ENCODE results near the gene PSAP.

PSAP gene

DNA sequence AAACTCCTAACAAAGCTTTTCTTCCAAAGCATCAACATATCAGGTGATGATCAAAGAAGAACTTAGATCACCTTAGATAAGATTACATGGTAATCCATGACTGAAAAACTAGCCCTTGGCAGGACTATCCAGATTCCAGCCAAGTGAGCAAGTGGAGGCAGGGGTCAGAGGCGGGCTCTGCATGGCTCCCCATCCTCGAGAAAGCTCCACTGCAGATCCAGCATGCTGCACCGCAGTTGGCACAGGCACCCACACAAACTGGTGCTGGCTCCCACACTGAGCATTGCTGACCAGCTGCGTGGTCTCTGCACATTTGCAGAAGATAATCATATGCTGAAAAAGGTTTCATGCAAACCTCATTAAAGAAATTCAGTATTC lies 10.1 kb downstream of the PSAP start:
- no peak for DNase-seq (ENCODE audit: low read depth)
- Histone ChIP-seq H3K4me1 (ENCODE audit: control insufficient read depth, insufficient read depth, low read length) (peaks cover 76% of the 10 kb centered on the region), H3K9ac (ENCODE audit: low read length) (peak overlapping the region; percentile 44), H3K4me3 (ENCODE audit: low read length) (no peak overlapping the region), H3K36me3 (ENCODE audit: control insufficient read depth, insufficient read depth, low read length, severe bottlenecking) (peaks cover 14% of the 10 kb centered on the region), H3K9me3 (ENCODE audit: control insufficient read depth, low read length) (no peaks in the 10 kb centered on the region), H3K27me3 (replicated peaks; ENCODE audit: control insufficient read depth, insufficient read depth, low read length) (no peaks in the 10 kb centered on the region)

DNA sequence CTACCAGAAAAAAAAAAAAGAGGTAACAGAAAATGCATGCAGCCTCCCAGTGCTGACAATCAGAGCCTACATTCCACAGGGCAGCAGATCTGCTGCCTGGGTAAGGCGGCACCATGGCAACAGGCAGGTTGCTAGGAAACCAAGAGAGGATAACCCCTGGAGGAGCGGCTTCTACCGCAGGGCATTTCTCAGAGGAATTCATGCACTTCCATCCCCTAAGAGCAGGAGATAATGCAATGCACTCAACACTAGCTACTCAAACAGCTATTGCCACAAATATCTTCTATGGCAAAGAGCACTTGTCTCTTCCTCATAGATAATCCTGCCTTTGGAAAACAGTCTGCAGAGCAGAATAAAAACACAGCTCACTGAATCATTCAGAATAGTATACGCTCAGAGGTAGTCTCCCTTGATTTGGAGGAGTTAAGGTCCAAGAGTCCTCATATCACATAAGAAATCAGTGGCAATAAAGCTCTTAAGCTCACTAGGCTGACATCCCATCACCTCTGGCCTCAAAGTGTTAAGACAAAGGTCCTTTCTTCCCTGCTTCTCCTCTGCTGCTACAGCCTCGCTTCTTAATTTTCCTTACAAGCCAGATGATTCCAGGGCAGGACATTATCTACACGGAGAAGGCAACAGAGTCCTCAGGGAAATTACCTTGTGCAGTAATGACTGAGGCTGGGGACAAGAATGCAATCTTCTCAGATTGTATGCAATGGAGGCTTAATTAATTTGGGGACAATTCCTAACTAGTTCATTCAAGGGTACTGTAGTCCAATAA lies 10.7 kb downstream of the PSAP start:
- peaks cover 14% of the 10 kb centered on the region for H3K36me3 ChIP-seq (ENCODE audit: control insufficient read depth, insufficient read depth, low read length, severe bottlenecking)
- peak; percentile 95 for DNase-seq (ENCODE audit: low read depth)
- H3K9ac ChIP-seq (ENCODE audit: low read length) = peak overlapping the region; percentile 44
- peaks cover 76% of the 10 kb centered on the region for H3K4me1 ChIP-seq (ENCODE audit: control insufficient read depth, insufficient read depth, low read length)
- H3K27me3 ChIP-seq (replicated peaks; ENCODE audit: control insufficient read depth, insufficient read depth, low read length) = no peaks in the 10 kb centered on the region
- H3K4me3 ChIP-seq (ENCODE audit: low read length) = peak overlapping the region; percentile 52
- H3K9me3 ChIP-seq (ENCODE audit: control insufficient read depth, low read length) = no peaks in the 10 kb centered on the region

DNA sequence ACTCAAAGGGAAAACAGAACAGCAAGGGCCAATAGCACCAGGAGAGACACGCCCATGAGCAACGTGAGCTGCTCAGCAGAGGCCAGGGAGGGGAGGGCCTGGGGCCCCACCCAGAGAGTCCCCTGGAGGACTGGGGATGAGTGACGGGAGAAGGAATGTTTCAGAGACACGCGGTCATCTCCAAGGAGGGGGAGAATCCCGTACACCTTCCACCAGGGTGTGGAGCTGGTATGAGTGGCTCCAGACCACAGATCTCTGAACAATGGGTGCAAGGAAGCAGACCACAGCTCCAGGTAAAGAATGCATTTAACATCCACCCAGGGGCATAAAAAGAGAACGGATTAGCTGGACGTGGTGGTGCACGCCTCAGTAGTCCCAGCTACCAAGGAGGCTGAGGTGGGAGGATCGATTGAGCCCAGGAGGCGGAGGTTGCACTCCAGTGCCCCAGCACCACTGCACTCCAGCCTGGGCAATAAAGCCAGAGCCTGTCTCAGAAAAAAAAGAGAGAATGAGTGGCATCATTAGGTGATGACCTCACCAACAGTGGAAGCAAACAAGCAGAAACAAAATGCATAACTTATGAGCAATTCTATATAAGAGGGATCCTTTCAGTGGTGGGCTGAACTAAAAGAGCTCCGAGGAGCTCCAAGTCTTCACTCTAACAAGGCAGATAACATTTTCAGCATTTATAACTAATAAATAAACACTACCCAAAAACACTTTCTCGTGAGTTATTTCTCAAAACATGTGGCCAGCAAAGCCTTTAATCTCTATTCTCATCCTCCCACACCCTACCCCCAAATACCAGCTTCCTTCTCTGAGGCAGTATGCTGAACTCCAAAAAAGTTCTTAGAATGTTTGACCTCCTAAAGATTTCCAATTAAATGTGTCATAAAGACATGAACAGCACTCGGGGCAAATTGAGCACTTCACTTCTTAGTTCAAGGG lies 12.5 kb downstream of the PSAP start:
- H3K4me3 ChIP-seq (ENCODE audit: low read length) = no peak overlapping the region
- H3K9ac ChIP-seq (ENCODE audit: low read length) = peak overlapping the region; percentile 5
- H3K4me1 ChIP-seq (ENCODE audit: control insufficient read depth, insufficient read depth, low read length) = peaks cover 77% of the 10 kb centered on the region
- H3K9me3 ChIP-seq (ENCODE audit: control insufficient read depth, low read length) = no peaks in the 10 kb centered on the region
- H3K36me3 ChIP-seq (ENCODE audit: control insufficient read depth, insufficient read depth, low read length, severe bottlenecking) = peaks cover 22% of the 10 kb centered on the region
- no peaks in the 10 kb centered on the region for H3K27me3 ChIP-seq (replicated peaks; ENCODE audit: control insufficient read depth, insufficient read depth, low read length)
- DNase-seq (ENCODE audit: low read depth) = peak; percentile 57

DNA sequence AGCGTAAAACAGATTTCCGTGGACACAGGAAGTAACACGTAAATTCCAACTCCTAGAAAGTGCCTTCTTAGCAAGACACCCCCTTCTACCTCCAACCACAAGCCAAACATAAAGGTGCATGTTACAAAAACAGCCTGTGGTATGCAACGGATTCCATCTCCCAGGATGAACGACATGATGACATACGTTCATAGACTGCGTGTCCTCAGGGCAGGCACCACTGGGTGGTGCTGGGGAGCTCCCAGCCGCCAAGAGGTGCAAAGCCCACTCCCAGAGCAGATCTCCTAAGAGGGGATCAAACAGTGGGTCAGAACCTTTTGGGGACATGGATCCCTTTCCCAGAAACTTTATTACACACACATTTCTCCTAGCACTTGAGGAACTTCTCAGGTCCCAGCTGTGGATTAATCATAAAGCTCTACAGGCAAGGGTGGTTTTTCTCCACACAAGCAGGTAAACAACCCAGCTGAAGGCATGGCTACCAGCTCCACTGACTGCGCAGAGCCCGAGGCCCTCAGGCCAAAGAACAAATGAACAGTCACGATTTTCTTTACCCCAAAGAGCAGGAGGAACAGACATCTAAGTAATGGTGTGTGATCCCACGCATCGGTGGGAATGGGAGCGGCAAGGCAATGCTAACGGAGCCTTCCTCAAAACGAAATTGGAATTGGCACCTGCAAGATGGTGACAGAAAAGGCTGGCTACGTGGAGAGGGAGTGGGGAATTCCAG lies 13.8 kb downstream of the PSAP start:
- H3K9me3 ChIP-seq (ENCODE audit: control insufficient read depth, low read length) = no peaks in the 10 kb centered on the region
- peaks cover 73% of the 10 kb centered on the region for H3K4me1 ChIP-seq (ENCODE audit: control insufficient read depth, insufficient read depth, low read length)
- peaks cover 25% of the 10 kb centered on the region for H3K36me3 ChIP-seq (ENCODE audit: control insufficient read depth, insufficient read depth, low read length, severe bottlenecking)
- no peaks in the 10 kb centered on the region for H3K27me3 ChIP-seq (replicated peaks; ENCODE audit: control insufficient read depth, insufficient read depth, low read length)
- H3K9ac ChIP-seq (ENCODE audit: low read length) = no peak overlapping the region
- H3K4me3 ChIP-seq (ENCODE audit: low read length) = no peak overlapping the region
- peak; percentile 11 for DNase-seq (ENCODE audit: low read depth)

- Histone ChIP-seq H3K27me3 (replicated peaks; ENCODE audit: control insufficient read depth, insufficient read depth, low read length) (no peaks in the 10 kb centered on the region), H3K9me3 (ENCODE audit: control insufficient read depth, low read length) (no peaks in the 10 kb centered on the region), H3K9ac (ENCODE audit: low read length) (peak overlapping the region; percentile 39), H3K36me3 (ENCODE audit: control insufficient read depth, insufficient read depth, low read length, severe bottlenecking) (peaks cover 32% of the 10 kb centered on the region), H3K4me3 (ENCODE audit: low read length) (peak overlapping the region; percentile 23), H3K4me1 (ENCODE audit: control insufficient read depth, insufficient read depth, low read length) (peaks cover 74% of the 10 kb centered on the region)
- peak; percentile 11 for DNase-seq (ENCODE audit: low read depth)
These were observed 14.5 kb downstream of the PSAP start for GRCh38 chr10:71836596-71836974.

DNA sequence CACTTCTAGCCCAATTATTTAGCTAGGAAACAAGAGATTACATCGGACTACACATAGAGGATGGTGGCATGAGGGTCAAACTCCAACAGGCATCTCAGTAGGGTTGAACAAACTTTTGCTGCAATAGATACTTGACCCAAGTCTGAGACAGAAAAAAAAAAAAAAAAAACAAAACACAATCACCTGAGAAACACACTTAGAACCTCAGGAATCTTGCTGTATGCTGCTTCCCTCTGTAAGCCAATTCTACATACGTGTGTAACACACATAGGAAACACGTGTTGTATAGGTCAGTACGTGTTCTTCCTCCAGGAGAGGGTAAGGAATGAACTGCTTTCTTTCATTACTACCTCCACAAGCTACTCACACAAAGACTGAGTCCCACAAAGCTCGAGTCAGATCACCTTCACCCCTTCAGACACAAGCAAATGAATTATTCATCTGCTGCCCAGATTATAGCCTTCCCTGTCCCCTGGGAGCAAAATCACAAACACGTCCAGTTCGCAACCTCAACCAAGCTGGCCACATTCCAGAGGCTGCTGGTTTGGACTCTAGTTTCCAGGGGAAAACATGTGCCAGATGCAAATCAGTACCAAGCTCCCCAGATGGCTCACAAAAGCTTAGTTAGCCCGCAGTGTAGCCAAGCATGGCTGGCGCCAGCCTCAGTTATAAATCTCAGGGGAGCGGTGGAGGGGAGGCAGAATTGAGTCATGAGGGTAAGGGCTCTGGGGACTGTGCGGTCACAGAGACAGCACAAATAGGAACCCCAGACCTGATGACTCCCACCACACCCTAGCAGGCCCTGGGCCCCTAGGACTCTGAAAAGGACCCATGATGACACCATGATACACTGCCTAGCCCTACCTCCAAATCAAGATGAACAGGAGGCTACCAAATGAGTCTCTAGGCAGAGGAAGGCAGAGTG lies 15.1 kb downstream of the PSAP start:
- DNase-seq (ENCODE audit: low read depth) = peak; percentile 88
- H3K9me3 ChIP-seq (ENCODE audit: control insufficient read depth, low read length) = no peaks in the 10 kb centered on the region
- H3K36me3 ChIP-seq (ENCODE audit: control insufficient read depth, insufficient read depth, low read length, severe bottlenecking) = peaks cover 39% of the 10 kb centered on the region
- no peaks in the 10 kb centered on the region for H3K27me3 ChIP-seq (replicated peaks; ENCODE audit: control insufficient read depth, insufficient read depth, low read length)
- peak overlapping the region; percentile 39 for H3K9ac ChIP-seq (ENCODE audit: low read length)
- peak overlapping the region; percentile 23 for H3K4me3 ChIP-seq (ENCODE audit: low read length)
- peaks cover 72% of the 10 kb centered on the region for H3K4me1 ChIP-seq (ENCODE audit: control insufficient read depth, insufficient read depth, low read length)

- peaks cover 58% of the 10 kb centered on the region for H3K4me1 ChIP-seq (ENCODE audit: control insufficient read depth, insufficient read depth, low read length)
- H3K4me3 ChIP-seq (ENCODE audit: low read length) = no peak overlapping the region
- H3K27me3 ChIP-seq (replicated peaks; ENCODE audit: control insufficient read depth, insufficient read depth, low read length) = no peaks in the 10 kb centered on the region
- peaks cover 55% of the 10 kb centered on the region for H3K36me3 ChIP-seq (ENCODE audit: control insufficient read depth, insufficient read depth, low read length, severe bottlenecking)
- DNase-seq (ENCODE audit: low read depth) = no peak
- H3K9ac ChIP-seq (ENCODE audit: low read length) = no peak overlapping the region
- H3K9me3 ChIP-seq (ENCODE audit: control insufficient read depth, low read length) = no peaks in the 10 kb centered on the region
These were observed 16.7 kb downstream of the PSAP start for GRCh38 chr10:71834343-71834674.

DNA sequence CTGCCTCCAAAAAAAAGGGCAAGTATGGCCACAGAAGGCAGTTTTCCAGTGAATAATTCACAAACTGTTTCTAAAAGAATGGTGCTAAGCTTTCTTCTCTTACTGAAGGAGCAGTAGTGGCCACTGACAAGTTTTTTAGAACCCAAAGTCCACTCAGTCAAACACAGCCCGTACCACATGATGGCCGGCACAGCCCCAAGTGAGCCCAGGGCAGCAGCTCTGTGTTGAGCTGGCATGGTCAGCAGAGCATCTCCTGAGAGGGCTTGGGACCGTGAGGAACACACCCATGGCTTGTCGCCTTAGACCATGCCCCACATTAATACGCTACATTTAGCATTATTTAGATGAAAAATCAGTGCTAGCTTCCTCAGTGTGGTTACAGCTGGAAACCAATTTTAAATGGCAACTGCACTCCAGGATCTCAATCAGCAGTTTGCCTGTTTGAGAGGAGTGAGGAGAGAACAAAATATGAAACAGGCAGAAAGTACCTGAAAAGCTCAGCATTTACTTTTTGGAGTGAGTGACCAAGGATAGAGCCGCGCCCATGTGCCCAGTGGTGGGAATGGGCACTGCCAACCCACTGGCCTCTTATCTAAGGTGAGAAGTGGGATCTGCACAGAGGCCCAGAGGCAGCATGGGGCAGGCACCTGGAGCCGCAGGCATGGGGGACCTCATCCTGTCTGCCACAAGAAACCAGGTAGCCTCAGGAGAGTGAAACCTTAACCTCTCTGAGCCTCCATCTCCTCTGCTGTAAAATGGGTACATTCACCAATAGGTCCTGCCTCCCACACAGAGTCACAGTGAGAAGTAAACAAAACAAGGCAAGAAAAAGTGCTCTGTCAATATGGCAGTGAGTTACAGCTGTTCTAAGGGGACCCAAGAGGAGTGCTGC lies 17.4 kb downstream of the PSAP start:
- Histone ChIP-seq H3K9me3 (ENCODE audit: control insufficient read depth, low read length) (no peaks in the 10 kb centered on the region), H3K4me1 (ENCODE audit: control insufficient read depth, insufficient read depth, low read length) (peaks cover 58% of the 10 kb centered on the region), H3K4me3 (ENCODE audit: low read length) (no peak overlapping the region), H3K27me3 (replicated peaks; ENCODE audit: control insufficient read depth, insufficient read depth, low read length) (no peaks in the 10 kb centered on the region), H3K9ac (ENCODE audit: low read length) (no peak overlapping the region), H3K36me3 (ENCODE audit: control insufficient read depth, insufficient read depth, low read length, severe bottlenecking) (peaks cover 61% of the 10 kb centered on the region)
- no peak for DNase-seq (ENCODE audit: low read depth)

- no peak overlapping the region for H3K4me3 ChIP-seq (ENCODE audit: low read length)
- H3K4me1 ChIP-seq (ENCODE audit: control insufficient read depth, insufficient read depth, low read length) = peaks cover 53% of the 10 kb centered on the region
- no peak overlapping the region for H3K9ac ChIP-seq (ENCODE audit: low read length)
- no peak for DNase-seq (ENCODE audit: low read depth)
- H3K9me3 ChIP-seq (ENCODE audit: control insufficient read depth, low read length) = no peaks in the 10 kb centered on the region
- H3K36me3 ChIP-seq (ENCODE audit: control insufficient read depth, insufficient read depth, low read length, severe bottlenecking) = peaks cover 65% of the 10 kb centered on the region
- no peaks in the 10 kb centered on the region for H3K27me3 ChIP-seq (replicated peaks; ENCODE audit: control insufficient read depth, insufficient read depth, low read length)
These were observed 18.1 kb downstream of the PSAP start for GRCh38 chr10:71832967-71833366.
